Motor neuron (in vitro differentiated cells): Measurements from ENCODE around the gene TRPM1. TPM values are rescaled to one million over a fixed set of nuclear protein-coding genes. Genes with fewer than 3 reads are reported as not detected.
A peak's percentile ranks its signal among the peaks of the same experiment; 100 is the strongest.

Experiments used
- ATAC-seq, 8 experiments: fragments of 200-7000 bp; cut with Tn5 transposase; replicated peaks in 6 of 8; 2 replicates each; pipeline ENCODE4 v1.8.0; 2021; ENCODE audit warnings: mild to moderate bottlenecking in 8 of 8, moderate library complexity in 8 of 8
- H3K27ac ChIP-seq, 2 donors: fragments of 250-450 bp; sonication (Bioruptor Pico); 2 replicates each; pipeline ENCODE4 v1.9.0; 2021; ENCODE audit warnings: antibody characterized with exemption in 2 of 2, mild to moderate bottlenecking in 2 of 2, moderate library complexity in 1 of 2
- H3K4me1 ChIP-seq, 2 donors: fragments of 250-450 bp; sonication (Bioruptor Pico); replicated peaks in 1 of 2; 2 replicates each; pipeline ENCODE4 v1.6.1; 2021; ENCODE audit warnings: antibody characterized with exemption in 2 of 2, mild to moderate bottlenecking in 2 of 2, moderate library complexity in 1 of 2
- H3K4me3 ChIP-seq, 5 donors: fragments of 250-450 bp; sonication (Bioruptor Pico); 2 replicates each; pipeline ENCODE4 v1.9.0; 2021; ENCODE audit warnings: antibody characterized with exemption in 5 of 5, mild to moderate bottlenecking in 5 of 5, moderate library complexity in 4 of 5
- WGBS, 10 experiments: fragments of 450-650 bp; shearing (Covaris generic); methylation state at CpG; one replicate each; pipeline ENCODE4 v1.0.0; 2022; 5-methylcytosine and 5-hydroxymethylcytosine counted together
- in situ Hi-C, 9 experiments: fragments of 400-800 bp; cut with MboI; loops; one replicate each; pipeline ENCODE4 v1.15.0; 2021; ENCODE audit warnings: low sequenced_read_pairs in 9 of 9, low pct_unique_long_range_greater_than_20kb in 2 of 9; ENCODE audit not compliant: unreplicated experiment in 9 of 9
- total RNA-seq, 8 experiments: library from RNA; unstranded; fragments of 300-600 nt; gene quantifications; 2 replicates each; pipeline versions ENCODE4 v1.2.3 to v1.2.4, GENCODE V29; 2022

TRPM1 gene
- total RNA-seq, 8 experiments from 2014 or later, result 0.11 to 2.7 (median 0.62) TPM; not detected in 1

DNA sequence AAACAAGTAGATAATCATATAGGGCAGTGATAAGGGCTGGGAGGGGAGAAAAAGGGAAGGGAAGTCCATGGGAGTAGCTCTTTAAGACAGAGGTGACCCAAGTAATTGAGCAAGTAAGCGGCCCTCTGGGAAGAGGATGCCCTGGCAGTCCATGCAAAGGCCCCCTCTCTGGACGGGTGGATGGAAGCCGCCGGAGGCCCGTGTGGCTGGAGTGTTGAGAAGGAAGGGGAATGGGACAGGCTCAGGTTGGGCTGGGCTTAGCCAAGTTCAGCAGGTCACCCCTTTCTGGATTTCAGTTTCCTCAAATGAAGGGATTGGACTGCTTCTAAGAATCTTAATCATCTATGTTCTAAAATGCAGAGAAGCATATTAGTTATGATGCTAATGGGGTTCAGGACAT is 32.4 kb upstream of the TRPM1 start:
- peaks cover 0 to 27% of the 10 kb centered on the region in 2 donors for H3K4me1 ChIP-seq
- 79 to 100% (median 100%) methylated on average over 1 to 5 of the region's 5 CpGs; no CpG with 5 or more reads in 5 of the 10 experiments for WGBS, 10 experiments
- in situ Hi-C loops, result loop anchor here in 1 of 9 experiments (10.0 kb wide), 1 partner anchor 149 kb away; no protein-coding TSS in a partner anchor
- ATAC-seq, result no peak
- no peak overlapping the region for H3K4me3 ChIP-seq
- H3K27ac ChIP-seq, result no peak overlapping the region

DNA sequence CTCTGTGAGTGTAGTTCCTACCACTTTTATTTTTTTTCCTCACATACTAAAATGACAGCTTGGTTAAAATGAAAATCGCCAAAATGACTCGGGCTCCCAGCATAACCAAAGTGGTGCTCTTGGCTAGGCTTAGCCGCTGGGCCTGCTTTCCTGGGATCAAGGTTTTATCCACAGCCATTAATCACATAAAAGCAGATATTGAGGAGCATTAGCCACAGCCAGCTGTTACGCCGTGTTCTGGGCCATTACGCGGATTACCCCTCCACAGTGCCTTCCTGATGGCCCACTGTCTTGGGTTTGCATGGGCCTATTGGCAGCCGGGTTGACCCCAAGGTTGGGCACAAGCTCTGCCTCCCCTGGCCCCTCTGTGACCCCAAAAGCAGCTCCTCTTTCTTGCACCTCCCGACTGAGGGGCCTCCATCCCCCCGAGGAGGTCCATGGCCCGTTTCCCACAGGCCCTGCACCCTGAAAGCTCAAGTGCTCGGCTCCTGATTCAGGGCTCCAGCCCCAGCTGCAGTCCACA is 30.4 kb upstream of the TRPM1 start:
- Histone ChIP-seq H3K27ac (no peak overlapping the region), H3K4me3 (no peak overlapping the region), H3K4me1 (peaks cover 2 to 19% of the 10 kb centered on the region in 2 donors)
- ATAC-seq, result no peak
- in situ Hi-C loops, result loop anchor here in 1 of 9 experiments (10.0 kb wide), 1 partner anchor 147 kb away; no protein-coding TSS in a partner anchor
- 80 to 100% (median 81%) methylated on average over 1 to 10 of the region's 12 CpGs; no CpG with 5 or more reads in 5 of the 10 experiments for WGBS, 10 experiments

DNA sequence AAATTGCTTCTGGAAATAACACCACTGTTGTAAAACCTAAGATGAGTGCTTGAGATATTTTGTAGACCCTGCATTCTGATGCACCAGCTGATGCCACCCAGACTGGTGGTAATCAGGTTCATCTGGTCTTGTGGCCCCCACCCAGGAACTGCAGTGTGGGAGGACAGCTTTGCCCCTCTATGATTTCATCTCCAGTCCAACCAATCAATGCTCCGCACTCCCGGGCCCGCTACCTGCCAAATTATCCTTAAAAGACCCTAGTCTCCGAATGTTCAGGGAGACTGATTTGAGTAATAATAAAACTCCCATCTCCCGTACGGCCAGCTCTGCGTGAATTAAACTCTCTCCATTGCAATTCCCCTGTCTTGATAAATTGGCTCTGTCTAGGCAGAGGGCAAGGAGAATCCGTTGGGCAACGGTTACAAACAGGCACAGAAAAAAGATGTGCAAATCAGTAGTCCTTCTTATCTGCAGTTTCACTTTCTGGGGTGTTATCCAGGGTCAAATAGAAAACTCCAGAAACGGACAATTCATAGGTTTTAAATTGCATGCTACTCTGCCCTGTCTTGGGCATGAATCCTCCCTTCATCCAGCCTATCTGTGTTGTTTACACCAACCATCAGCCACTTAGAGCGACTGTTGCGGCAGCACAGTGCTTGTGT is 29.2 kb upstream of the TRPM1 start:
- Histone ChIP-seq H3K27ac (no peak overlapping the region), H3K4me3 (no peak overlapping the region), H3K4me1 (peaks cover 2 to 12% of the 10 kb centered on the region in 2 donors)
- WGBS, 10 experiments, result 47 to 87% (median 66%) methylated on average over 3 to 11 of the region's 12 CpGs
- peak in 2 of 8 experiments; percentile 37 to 45 for ATAC-seq
- in situ Hi-C loops, result loop anchor here in 1 of 9 experiments (10.0 kb wide), 1 partner anchor 146 kb away; no protein-coding TSS in a partner anchor

DNA sequence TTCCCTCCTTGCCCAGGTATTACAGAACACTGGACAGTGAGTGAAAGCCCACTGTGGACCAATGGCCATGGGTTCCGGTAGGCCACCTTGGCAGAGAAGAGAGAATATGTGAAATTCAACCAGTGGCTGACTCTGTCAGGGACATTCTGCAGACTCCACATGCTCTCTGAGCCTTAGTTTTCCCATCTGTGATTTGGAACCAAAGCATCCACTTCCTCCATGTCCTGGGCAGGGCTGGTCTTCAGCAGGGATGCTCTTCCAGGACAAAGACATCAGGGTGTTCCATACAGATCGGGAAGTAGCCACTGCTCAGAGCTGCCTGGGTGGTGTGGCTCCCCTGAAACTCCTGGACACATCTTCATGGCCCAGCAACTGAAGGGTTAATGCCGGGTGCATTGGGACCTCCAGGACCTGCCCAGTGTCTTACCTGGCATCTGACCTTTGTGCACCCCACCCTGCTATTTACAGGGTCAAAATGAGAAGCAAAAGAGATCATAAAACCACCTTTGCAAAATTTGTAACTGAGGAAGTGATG is 28.3 kb upstream of the TRPM1 start:
- no peak overlapping the region for H3K27ac ChIP-seq
- H3K4me3 ChIP-seq, result no peak overlapping the region
- H3K4me1 ChIP-seq, result peaks cover 2 to 12% of the 10 kb centered on the region in 2 donors
- WGBS, 10 experiments, result 78 to 100% (median 100%) methylated on average over 1 to 2 of the region's 3 CpGs; no CpG with 5 or more reads in 7 of the 10 experiments
- in situ Hi-C loops, result loop anchor here in 1 of 9 experiments (10.0 kb wide), 1 partner anchor 145 kb away; no protein-coding TSS in a partner anchor
- no peak for ATAC-seq

DNA sequence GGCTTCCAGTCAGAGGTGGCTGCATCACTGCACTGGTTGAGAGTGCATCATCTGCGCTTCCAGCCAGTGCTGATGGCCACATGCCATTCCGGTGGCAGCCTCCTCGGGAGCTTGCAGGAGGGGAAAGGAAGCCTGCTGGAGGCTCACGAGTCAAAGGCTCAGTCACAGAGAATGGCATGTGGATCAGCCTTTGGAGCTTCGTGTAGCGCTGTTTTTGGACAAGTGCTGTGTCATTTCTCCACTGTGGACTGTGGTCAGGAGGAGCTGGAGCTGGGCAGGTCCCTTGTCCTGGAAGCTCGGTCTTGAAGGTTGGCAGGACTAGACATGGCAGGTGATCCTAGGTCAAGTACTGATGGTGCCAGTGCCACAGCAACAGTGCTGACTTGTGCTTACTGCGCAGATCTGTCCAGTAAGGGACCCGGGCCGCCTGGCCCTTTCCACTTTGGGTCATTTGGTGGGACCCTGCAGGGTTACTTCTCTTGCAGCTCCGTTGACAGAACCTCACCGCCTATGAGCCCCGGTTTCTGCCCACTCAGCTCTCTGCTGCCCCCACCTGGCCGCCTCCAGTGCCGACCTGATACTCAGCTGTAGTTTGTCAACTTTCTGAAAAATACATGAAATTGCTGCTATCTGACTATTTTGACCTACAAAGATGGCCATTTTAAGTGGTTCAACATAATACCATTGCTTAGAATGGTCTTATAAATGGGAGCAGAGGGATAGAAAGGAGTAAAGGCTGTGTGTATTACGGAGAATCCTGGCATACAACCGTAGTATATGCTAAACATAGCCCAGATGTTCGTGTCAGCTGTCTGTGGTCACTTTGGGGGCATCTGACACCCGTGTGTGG is 27.6 kb upstream of the TRPM1 start:
- peak; percentile 63 to 99 (median 81) for ATAC-seq
- Histone ChIP-seq H3K27ac (no peak overlapping the region), H3K4me1 (peaks cover 2 to 12% of the 10 kb centered on the region in 2 donors), H3K4me3 (no peak overlapping the region)
- in situ Hi-C loops, result no loop called here
- WGBS, 10 experiments, result 10 to 93% (median 61%) methylated on average over 2 to 9 of the region's 19 CpGs; no CpG with 5 or more reads in 3 of the 10 experiments

DNA sequence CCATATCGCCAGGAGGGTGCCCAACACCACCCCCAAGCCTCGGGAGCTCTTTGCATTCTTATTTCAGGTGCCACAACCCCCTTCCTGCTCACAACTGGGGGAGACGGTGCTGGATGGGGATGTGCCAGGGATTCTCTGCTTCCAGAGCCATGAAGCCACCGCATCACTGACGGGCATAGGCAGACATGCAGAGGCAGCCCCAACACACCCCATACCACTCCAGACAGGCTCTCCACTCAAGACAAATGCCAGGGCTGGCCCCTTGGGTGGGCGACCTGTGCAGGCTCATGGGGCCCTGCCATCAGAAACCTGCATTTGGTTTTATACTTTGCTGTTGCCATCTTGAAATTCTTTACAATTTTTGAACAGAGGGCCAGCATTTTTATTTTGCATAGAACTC is 27.0 kb upstream of the TRPM1 start:
- H3K27ac ChIP-seq, result no peak overlapping the region
- in situ Hi-C loops, result no loop called here

DNA sequence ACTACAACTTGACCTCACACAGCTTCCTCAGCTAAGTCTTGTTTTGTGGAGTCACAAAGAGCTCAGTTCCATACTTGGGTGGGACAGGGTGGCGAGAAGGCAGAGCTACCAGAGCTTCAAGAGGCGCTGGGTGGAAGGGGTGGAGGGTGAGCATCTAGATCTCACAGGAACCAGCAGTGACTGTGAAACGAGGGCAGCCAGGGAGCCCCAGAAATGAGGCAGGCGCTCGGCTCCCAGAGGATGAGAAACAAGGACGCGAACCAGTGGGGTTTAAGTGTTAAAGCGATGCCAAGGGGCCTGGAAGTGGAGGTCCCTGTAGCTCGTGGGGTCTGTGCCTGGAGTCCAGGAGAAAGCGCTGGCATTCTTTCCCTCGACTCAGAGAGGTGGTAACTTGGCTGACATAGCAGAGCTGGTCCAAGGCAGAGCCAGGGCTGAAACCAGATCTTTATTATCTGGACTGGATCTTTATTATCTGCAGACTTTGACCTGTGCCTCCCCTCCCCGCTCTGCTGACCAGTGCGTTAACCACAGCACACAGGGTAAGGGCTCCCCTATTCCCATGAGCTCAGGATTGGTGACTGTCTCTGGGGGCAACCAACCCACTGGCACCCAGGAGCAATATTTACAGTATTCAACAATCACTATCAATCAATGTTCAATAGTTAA is 26.2 kb upstream of the TRPM1 start:
- Histone ChIP-seq H3K4me3 (no peak overlapping the region), H3K27ac (no peak overlapping the region), H3K4me1 (peaks cover 2 to 12% of the 10 kb centered on the region in 2 donors)
- ATAC-seq, result no peak
- in situ Hi-C loops, result no loop called here
- WGBS, 10 experiments, result 66 to 100% (median 86%) methylated on average over 1 to 7 of the region's 13 CpGs; no CpG with 5 or more reads in 2 of the 10 experiments

More for the DNA sequence above, 27.0 kb upstream of the TRPM1 start:
- Histone ChIP-seq H3K4me3 (no peak overlapping the region), H3K4me1 (peaks cover 2 to 12% of the 10 kb centered on the region in 2 donors)
- no peak for ATAC-seq
- 19 to 100% (median 84%) methylated on average over 1 to 5 of the region's 6 CpGs; no CpG with 5 or more reads in 5 of the 10 experiments for WGBS, 10 experiments

DNA sequence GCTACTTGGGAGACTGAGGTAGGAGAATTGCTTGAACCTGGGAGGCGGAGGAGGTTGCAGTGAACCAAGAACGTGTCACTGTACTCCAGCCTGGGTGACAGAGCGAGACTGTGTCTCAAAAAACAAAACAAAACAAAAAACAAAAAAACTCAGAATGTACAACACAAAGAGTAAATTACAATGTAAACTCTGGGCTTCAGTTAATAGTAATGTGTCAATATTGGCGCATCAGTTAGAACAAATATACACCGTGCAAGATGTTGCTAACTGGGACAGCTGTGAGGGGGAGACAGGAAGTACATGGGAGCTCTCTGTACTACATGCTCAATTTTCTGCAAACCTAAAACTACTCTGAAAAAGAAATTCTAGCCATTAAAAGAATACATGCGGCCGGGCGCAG is 23.5 kb upstream of the TRPM1 start:
- Histone ChIP-seq H3K4me1 (peaks cover 2 to 4% of the 10 kb centered on the region in 2 donors), H3K4me3 (no peak overlapping the region), H3K27ac (no peak overlapping the region)
- WGBS, 10 experiments, result 80 to 100% (median 95%) methylated on average over 1 to 7 of the region's 8 CpGs; no CpG with 5 or more reads in 1 of the 10 experiments
- ATAC-seq, result no peak
- in situ Hi-C loops, result no loop called here

DNA sequence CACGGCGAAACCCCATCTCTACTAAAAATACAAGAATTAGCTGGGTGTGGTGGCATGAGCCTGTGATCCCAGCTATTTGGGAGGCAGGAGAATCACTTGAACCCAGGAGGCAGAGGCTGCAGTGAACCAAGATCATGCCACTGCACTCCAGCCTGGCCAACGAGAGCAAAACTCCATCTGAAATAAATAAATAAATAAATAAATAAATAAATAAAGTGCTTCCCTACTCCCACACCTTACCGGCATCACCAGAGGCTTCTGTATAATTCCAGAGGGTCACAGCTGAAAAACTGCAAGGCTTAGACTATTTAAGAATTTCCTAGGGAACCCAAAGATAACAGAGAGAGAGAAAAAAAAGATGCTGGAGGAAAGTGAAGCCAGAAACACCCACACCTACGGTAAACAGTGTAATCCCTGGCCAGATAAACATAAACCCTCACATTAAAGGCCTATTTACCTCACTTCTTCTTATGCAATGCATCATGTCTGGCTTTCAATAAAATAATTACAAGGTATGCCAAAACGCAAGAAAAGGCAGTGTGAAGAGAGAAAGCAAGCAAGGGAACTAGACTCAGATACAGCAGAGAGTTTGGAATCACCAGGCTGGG is 15.0 kb upstream of the TRPM1 start:
- ATAC-seq, result no peak
- Histone ChIP-seq H3K27ac (no peak overlapping the region), H3K4me3 (no peak overlapping the region), H3K4me1 (no peaks in the 10 kb centered on the region)
- 39 to 100% (median 82%) methylated on average over 2 to 5 of the region's 6 CpGs for WGBS, 10 experiments
- in situ Hi-C loops, result loop anchor here in 1 of 9 experiments (25.0 kb wide), 1 partner anchor 129 kb away; the partner anchor contains the start of gene MTMR10

DNA sequence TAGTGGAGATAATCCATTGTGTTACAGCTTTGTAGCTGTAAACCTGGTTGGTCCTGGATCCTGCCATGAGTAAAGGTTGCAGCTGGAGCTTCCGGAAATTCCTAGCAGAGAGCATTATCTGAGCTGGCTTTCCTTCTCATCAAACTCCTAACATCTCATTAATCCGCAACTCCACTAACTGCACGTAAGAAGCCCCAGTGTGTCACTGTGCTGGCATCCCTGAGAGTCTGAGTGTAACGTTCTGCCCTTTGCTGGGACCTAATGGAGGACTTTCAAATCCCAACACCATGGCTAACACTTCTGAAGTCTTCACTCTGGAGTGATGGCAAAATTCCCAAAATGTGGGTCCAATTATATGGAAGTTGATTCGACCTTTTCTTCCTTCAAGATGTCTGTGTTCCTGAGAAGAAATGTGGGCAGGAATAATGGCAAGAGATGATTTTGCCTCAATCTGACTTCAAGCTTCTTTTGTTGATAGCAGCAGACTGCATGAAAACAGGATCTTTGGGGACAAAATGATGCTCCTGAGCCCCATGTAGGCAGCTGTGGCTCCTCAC is 9.6 kb upstream of the TRPM1 start:
- no peak for ATAC-seq
- no peaks in the 10 kb centered on the region for H3K4me1 ChIP-seq
- no peak overlapping the region for H3K27ac ChIP-seq
- in situ Hi-C loops, result loop anchor here in 1 of 9 experiments (25.0 kb wide), 1 partner anchor 124 kb away; the partner anchor contains the start of gene MTMR10
- WGBS, 10 experiments, result 0 to 100% (median 84%) methylated on average over 1 to 4 of the region's 5 CpGs; no CpG with 5 or more reads in 4 of the 10 experiments
- H3K4me3 ChIP-seq, result no peak overlapping the region

DNA sequence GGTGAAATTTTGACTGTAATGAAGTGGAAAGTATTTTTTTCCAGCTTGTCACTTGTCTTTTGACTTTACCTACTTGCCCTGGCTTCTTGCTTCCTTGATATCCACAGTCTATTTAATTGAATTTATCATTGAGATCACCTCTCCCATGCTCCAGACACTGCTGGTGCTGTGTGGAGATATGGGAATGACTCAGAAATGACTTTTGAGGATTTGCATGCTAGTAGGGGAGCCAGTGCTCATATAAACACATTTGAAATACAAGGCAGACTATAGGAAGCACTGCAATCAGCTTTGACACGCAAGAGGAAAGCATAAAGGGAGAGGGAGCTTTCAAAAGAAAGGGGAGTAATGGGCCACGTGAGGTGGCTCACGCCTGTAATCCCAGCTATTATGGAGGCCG is 7.3 kb upstream of the TRPM1 start:
- no peak overlapping the region for H3K4me3 ChIP-seq
- 72 to 100% (median 92%) methylated on average over 1 to 4 of the region's 4 CpGs; no CpG with 5 or more reads in 1 of the 10 experiments for WGBS, 10 experiments
- peaks cover 0 to 2% of the 10 kb centered on the region in 2 donors for H3K4me1 ChIP-seq
- in situ Hi-C loops, result loop anchor here in 2 of 9 experiments (10.0 to 25.0 kb wide), 2 partner anchors 114 to 122 kb away; partner anchors contain the start of gene MTMR10 (in 2 of the 2)
- ATAC-seq, result no peak
- no peak overlapping the region for H3K27ac ChIP-seq
